ENCODE results near the gene SCLT1.
A peak's percentile ranks its signal among the peaks of the same experiment; 100 is the strongest.

SCLT1 gene

DNA sequence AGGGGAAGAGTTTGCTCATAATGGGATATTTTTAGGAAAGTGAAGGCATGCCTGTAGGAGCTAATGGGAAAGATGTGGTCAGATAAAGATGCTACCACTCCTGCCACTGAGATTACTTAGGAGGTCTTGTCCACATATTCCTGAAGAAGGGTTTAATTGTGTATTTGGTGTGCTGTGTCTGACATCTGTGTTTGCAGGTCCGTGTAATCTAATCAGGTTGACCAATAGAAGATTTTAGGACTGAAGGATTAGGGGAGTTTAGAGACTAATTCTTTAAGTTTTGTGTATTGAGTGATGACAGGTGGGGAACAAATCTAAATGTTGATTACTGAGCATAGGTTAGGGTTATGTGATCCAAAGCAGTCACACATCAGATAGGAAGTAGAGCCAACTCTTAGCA, 226.6 kb downstream of the SCLT1 start:
- DNase-seq, result no peak

DNA sequence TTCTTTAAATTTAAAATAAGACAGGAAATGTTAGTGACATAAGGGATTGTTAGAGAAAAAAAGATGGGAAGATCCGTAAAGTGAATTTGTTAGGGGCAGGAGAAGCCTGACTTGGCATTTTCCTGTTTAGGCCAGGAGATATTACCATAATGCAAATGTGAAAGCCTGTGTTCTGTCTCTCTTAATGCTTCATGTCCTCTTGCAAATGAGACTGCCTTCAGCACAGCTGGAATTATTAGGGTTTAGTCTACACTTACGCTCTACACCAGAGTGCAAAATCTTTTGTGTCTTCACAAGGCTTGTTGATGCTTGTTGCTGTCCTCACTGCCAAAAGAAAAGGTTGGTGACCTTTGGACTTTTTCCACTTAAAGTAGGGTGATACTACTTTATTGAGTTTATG, 227.1 kb downstream of the SCLT1 start:
- no peak for DNase-seq

DNA sequence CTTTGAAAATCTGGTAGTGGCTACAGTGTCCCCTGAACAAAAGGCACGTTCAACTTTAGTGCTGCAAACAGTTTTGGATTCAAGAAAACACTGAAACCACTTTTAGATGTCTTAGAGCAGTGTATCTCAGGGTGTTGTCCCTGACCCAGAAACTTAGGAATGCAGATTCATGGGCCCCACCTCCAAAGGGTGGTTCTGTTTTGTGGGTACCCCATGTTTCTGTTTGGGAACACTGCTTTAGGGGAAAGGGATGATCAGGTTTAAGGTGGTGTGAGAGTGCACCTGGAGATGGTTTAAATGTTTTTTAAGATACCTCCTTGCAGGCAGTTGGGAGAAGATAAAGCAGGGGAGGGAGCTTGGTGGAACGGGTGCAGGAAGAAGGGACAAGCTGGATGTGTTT, 228.2 kb downstream of the SCLT1 start:
- no peak for DNase-seq

DNA sequence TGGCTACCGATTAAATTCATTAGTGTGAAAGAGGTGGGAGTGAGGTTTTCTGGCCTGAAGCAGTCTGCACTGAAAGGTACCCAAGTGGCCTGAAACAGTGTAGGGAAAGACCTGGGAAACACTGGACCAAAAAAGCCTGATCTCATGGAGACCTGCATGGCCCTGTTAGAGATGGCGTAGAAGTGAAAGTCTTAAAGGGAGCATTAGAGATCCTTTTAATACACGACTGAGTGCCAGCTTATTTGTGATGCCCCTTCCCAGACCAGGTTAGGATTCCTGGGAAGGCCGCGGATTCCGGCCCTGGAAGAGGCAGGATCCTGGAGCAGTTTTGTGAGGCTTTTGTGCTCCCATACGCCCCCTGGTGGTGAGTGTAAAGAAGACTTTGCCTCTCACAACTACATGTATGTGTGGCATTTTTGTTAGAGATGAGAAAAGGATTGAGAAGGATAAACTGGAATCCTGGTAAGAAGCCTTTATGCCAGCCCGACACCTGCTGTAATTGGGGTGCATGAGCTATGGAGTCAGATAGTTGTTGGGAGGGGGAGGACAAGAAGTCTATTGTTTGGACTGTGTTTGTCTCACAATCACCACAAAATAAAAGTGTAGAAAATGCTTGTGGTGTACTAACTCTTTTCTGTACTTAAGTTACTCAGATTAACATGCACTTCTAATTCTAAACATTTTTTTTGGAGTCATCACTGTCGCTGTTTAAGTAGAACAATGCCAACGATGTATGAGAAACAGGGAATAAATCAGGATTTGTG, 229.8 kb downstream of the SCLT1 start:
- DNase-seq, result peak; percentile 33

DNA sequence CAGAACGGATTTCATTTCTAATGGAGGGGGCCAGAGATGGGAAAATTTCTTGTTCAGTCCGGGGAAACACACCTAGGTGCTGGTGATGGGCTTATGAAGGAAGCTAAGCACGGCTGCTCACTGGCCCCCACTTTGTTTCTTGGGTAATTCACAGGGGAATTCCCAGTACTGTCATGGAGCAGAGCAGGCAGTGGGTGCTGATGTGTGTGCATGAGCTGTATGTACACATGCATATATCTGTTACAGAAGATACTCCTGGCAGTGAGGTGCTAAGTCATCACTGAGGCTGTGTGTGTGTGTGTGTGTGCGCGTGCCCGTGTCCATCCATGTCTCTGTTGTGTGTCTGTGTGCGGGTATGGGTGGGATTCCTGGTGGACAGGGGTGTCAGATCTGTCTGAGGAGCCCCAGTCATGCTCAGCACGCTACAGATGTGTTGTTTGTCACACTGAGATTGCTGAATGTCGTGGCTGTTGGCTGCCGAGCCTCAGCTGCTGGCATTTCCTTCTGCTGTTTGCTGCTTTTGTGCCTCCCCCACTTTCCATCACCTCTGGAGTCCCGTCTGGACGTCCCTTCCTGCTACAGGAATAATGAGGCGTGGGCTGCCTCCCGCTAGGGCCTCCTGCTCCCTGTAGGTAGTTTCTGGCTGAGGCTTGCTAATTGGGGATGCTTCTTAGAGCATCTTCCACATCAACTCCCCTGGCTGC, 230.6 kb downstream of the SCLT1 start:
- no peak for DNase-seq

DNA sequence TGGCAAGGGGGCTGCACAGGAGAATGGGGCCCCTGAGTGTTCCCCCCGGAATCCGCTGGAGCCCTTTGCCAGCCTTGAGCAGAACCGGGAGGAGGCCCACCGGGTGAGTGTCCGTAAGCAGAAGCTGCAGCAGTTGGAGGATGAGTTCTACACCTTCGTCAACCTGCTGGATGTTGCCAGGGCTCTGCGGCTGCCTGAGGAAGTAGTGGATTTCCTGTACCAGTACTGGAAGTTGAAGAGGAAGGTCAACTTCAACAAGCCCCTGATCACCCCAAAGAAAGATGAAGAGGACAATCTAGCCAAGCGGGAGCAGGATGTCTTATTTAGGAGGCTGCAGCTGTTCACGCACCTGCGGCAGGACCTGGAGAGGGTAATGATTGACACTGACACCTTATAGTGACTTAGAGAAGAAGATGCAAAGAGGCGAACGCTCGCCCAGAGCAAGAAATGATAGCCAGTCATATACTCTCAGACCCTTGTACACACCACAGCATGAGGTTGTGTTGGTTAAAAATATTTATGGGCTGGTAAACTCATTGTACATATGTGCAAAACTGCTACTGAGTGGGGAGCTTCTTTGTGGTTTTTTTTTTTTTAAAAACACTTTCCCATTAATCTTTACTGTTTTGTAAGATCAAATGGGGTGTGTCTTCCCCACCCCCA, 231.4 kb downstream of the SCLT1 start:
- DNase-seq, result no peak

DNA sequence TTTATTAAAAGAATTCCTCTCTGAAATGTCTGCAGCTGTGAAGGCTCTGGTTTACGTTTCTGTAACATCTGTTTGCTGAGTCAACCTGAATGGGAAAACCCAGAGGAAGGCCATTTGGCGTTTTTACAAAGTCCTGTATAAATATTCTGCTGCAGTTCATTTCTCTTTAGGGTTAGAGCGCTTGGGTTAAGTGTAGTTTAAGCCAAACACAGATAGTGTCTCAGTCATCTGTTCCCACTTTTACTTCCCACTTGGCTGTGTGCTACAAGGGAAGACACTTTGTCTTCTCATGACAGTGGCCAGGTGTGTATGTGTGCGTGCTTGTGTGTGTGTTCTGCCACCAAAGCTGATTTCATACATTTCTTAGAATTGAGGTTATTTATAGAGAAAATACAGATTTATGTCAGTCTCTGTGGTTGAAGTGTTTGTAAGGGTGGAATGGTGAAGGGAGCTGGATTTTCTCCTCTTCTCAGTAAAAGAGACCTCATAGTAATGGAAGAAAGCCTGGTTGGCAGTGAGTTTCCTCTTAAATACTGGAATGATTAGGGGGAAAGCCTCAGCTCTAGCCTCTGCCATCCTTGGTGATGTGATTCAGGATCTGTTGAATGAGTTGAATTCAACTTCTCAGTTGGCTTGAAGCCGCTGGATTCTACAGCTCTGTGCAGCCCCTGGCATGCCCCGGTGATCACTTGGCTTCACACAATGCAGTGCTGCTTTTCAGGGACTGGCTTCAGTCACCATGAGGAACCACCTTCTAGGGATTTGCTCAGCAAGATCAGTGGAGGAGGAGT, 233.3 kb downstream of the SCLT1 start:
- DNase-seq, result no peak

DNA sequence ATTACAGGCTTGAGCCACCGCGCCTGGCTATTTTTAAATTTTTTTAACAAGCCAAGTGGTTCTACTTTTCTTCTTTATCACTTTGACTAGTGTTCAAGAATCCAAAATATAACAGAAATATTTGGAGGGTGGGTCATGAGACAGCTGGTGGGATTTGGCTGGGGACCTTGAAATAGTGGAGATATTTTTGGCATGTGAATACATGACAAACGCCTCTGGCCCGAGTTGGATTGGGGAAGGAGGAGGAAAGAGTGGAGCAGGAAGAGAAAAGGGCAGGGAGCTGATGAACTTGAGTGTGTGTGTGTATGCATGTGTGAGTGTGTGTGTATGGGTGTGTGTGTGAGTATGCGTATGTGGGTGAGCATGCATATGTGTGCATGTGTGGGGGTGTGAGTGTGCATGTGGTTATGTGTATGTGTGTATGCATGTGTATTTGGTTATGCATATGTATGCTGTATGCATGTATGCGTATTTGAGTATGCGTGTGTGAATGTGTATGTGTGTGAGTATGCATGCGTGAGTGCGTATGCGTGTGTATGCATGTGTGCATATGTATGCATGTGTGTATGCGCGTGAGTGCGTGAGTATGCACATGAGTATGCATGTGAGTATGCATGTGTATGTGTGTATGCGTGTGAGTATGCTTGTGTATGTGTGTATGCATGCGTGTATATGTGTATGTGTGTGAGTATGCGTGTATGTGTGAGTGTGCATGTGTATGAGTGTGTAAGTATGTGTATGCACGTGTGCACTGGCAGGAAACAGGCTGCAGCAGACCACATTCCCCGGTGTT, 234.3 kb downstream of the SCLT1 start:
- no peak for DNase-seq

DNA sequence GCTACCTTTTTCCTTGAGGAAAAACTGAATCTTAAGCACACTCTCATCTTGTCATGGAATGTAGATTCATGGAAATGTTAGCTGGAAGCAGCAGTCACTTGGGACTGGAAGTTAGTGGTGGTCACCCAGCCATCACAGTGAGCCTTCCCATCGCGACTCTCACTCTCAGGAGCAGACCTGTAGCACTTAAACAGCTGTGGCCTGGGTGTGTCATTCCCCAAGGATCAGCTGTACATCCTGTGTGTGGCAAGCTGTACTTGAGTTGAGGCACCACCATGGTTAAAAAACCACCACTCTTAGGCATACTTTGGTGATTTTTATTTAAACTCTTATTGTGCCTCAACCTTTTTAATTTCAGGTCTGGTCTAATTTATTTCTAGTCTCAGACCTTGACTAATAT, 237.1 kb downstream of the SCLT1 start:
- no peak for DNase-seq

DNA sequence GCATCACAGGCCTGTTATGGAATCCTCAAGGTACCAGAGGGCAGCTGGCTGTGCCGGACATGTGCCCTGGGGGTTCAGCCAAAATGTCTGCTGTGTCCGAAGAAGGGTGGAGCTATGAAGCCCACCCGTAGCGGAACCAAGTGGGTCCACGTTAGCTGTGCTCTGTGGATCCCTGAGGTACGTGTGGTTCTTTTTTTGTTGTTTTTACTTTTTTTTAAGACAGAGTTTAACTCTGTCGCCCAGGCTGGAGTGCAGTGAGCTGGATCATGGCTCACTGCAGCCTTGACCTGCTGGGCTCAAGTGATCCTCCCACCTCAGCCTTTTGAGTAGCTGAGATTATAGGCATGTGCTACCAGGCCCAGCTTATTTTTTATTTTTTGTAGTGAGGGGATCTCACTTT, 237.7 kb downstream of the SCLT1 start:
- DNase-seq, result no peak

DNA sequence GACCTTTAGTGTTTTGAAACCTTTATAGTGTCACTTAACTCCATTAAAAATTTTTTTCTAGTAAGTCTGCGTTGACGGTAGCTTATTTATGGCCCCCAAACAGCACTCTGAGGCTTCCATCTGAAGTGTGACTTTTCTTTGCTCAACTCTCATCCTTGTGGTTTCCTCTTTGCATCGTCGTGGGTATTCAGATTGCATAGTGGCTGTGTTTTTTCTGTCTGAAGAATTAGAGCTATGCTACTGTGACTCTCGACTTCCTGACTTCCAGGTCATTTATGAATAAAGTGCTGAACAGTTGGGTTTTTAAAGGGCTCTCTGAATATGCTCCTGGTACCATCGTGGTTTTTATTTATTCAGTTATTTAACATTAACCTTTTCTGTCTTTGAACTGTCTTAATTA, 238.9 kb downstream of the SCLT1 start:
- no peak for DNase-seq

DNA sequence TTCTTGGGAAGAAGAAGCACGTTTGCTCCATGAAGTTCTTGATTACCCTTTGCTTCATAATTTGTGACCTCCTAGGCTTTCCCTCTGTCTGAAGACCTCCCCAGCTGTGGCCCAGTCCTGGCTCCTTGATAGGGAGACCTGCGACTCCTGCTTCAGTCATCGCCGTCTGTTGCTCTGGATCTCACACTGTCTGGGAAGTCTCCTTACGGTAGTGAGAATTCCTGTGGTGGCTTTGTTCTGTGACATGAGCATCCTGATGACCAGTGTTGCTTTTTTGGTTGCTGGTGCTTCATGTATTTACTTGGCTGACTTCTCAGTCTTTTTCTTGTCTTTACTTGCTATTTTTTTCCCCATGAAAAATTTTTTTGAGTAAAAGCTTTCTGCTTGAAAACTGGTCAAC, 239.6 kb downstream of the SCLT1 start:
- no peak for DNase-seq

DNA sequence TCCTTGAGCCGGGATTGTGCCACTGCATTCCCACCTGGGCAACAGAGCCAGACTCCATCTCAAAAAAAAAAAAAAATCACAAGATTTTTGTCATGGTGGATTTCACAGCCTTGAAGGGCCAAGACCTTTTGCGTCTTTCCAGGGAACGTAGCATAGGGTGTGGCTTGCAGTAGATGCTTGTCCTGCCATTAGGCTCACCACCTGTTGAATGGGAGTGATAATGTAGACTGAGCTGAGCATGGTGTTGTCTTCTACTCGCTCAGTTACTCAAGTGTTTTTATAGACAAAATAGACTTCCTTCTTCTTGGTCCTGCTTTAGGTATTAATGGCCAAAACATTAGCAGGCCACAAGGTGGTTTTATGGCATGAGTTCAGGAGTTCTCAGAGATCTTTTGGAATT, 243.1 kb downstream of the SCLT1 start:
- DNase-seq, result no peak

DNA sequence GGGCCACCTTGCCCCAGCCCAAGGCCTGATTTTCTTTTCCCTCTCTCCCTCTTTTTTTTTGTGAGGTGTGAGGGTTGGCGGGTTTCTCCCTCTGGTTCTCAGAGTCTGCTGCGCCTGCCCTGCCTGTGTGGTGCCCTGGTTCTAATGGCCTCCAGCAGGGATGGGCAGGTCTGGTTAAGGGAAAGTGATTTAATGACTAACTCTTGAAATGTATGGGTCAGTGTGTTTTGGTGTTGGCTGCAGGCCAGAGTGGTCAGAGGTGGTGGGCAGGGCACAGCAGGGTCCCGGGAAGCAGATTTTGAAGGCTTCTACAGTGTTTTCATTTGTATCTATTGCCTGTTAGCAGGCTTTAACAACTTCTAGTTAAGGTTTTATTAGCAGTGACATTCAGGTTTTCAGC, 244.9 kb downstream of the SCLT1 start:
- DNase-seq, result no peak

DNA sequence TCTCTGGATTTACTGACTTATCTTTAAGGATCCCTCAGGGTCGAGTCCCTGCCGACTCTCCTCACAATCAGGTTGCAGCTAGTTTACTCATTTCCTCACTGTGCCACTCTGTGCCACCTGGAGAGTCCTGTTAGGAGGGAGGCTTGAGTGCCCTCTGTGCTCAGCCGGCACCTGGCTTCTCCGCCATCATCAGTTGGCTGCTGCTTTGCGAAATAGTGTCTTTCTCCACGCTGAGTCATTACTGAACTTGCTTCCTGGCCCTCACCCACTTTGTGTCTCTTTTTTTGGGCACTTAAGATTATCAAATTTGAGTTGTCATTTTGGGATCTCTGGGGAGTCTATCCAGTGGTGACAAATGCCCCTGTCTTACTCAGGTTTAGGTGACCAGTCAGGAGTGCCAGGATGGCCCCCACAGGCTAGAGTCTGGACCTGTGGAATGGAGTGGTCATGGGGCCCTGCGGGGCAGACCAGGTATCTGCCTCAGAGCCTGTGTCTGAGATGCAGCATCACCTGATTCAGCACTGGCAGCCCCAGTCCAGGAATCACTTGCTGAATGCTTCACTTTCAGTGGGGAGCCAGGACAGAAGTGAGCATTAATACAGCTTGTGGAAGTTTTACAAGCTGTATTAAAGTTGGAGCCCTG, 246.1 kb downstream of the SCLT1 start:
- DNase-seq, result no peak

DNA sequence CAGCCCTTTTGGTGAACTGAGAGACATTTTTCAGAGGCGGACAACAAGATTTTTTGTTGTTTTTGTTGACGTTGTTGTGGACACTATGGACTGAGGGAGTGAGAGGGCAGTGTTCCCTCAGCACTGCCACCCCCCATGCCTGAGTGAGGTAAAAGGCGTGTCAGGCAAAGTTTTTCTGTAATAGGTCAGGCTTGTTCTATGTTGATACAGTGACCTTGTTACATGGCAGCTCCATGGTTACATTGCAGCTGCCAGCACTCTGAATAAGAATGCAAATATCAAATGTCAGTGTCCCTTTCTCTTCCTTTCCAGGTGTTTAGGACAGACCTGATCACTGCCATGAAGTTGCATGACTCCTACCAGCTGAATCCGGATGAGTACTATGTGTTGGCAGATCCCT, 247.3 kb downstream of the SCLT1 start:
- no peak for DNase-seq

DNA sequence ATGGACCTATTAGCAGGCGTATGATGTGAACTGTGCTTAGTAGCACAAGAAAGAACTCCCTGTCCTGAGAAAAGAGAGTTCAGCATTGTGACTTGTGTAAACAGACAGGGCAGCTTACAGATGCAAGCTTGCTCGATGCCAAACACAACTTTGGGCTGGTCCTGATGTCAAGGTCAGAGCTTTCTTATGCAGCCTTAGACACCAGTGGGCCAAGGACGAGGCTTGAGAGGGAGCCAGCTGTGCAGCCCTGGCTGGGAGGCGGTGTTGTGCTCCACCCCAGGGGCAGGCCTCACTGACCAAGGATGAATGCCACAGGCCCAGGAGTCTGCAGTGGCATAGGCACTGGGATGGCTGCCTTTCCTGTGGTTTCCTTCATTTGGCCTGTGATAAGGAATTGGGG, 248.4 kb downstream of the SCLT1 start:
- DNase-seq, result no peak

DNA sequence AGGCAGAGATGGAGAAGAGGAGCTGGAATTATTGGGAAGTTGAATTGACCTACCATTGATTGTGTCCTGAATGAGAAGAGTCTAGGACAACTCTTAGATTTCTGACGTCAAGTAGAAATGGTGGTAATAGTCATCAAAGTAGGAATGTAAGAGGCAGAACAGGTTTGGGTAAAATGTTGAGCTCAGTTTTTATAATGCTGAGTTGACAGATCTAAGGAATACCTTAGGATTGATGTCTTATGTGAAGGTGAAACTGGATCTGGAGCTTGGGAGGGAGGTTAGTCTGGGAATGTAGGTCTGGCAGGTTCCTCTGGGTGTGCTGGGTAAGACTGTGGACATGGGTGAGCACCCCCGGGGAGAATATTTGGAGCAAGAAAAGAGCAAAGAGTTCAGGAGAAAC, 251.9 kb downstream of the SCLT1 start:
- DNase-seq, result no peak

DNA sequence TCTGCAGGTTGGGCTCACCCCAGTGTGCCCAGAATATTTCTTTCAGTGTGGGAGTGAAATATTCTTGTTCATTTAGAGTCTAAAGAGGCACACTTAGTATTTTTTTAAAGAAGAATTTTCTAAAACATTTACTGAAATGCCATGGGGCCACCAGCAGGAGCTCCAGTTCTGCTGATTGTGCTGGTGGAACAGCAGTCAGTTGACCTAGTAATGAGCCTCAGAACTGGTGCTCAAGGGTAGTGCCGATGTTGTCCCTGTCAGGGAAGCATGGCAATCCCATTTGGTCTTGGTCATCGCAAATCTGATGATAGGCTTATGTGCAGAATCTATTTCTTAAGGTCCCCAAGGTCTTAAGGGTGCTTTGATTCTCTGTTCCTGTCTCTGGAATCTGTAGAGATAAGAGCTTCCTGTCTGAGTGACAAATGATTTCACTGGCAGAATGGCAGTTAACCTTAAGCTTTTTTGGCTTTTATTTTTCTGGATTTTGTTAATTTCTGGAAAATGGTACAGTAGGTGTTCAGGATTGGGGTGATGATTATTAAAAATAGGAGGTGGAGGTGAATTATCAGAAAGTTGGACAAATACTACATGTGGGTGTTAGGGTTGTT, 252.5 kb downstream of the SCLT1 start:
- DNase-seq, result no peak

DNA sequence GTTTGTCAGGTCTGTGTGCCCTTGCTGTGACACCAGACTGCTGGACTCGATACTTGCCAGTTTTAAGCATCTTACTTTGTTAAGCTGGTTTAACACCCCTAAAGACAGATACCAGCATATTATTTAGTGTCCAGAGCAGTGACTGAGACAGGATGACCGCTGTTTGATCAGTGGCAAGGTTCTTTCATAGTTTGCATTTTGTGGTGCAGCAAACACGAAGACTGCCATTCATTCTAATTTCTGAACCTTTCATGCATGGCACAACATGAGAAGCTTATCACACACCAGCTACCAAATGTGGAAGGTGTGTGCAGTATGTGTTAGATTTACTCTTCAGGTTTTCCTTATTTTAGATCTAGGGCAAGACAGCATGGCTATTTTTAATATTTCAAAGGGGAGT, 255.7 kb downstream of the SCLT1 start:
- DNase-seq, result no peak

DNA sequence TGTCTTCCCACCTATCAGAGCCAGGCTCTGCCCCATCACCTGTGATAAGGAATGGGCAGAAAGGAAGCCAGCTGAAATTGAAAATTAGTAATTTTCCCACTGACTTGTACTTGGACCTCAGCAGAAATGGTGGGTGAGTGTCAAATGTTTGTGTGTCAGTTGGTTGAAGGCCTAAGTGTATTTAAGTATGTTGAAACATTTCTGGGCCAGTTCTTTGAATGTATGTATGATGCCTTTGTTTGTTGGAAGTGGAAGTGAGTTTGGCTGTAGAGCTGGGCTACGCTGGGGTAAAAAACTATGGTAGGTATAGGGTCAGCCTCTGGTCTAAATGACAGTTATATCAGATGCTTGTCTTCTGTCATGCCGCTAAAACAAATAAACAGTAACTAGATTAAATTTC, 256.1 kb downstream of the SCLT1 start:
- no peak for DNase-seq
